H9 (cell line): ENCODE measurements around the gene COX5A. TPM values are rescaled to one million over a fixed set of nuclear protein-coding genes. Genes with fewer than 3 reads are reported as not detected.

Experiments
- DNase-seq: peaks from one replicate; pipeline ENCODE4 v3.0.0-alpha.2; 2017
- H2AFZ ChIP-seq: one replicate; pipeline ENCODE4 v1.6.1; 2013; ENCODE audit warnings: mild to moderate bottlenecking, low read length, control low read depth, moderate library complexity
- H2AK5ac ChIP-seq: 2 replicates; pipeline ENCODE4 v1.6.1; 2013; ENCODE audit warnings: low read length, control low read depth, mixed read lengths; ENCODE audit not compliant: insufficient read length
- H2BK120ac ChIP-seq: one replicate; pipeline ENCODE4 v1.6.1; 2013; ENCODE audit warnings: low read depth, mild to moderate bottlenecking, low read length, control low read depth, inconsistent platforms; ENCODE audit not compliant: poor library complexity, severe bottlenecking
- H2BK12ac ChIP-seq: 2 replicates; pipeline ENCODE4 v1.6.1; 2013; ENCODE audit warnings: low read length, control low read depth, mixed read lengths, low read depth; ENCODE audit not compliant: insufficient read length
- H2BK15ac ChIP-seq: 2 replicates; pipeline ENCODE4 v1.6.1; 2013; ENCODE audit warnings: low read depth, low read length, control low read depth
- H2BK20ac ChIP-seq: one replicate; pipeline ENCODE4 v1.6.1; 2013; ENCODE audit warnings: low read depth, mild to moderate bottlenecking, low read length, control low read depth, inconsistent platforms; ENCODE audit not compliant: poor library complexity, severe bottlenecking
- H2BK5ac ChIP-seq: 2 replicates; pipeline ENCODE4 v1.6.1; 2013; ENCODE audit warnings: low read length, control low read depth, mixed read lengths; ENCODE audit not compliant: insufficient read length
- H3K14ac ChIP-seq: 2 replicates; pipeline ENCODE4 v1.6.1; 2013; ENCODE audit warnings: low read length, control low read depth; ENCODE audit not compliant: insufficient read depth
- H3K18ac ChIP-seq: 2 replicates; pipeline ENCODE4 v1.6.1; 2013; ENCODE audit warnings: low read depth, mild to moderate bottlenecking, mixed read lengths, low read length, control low read depth; ENCODE audit not compliant: insufficient read length
- H3K23ac ChIP-seq: 2 replicates; pipeline ENCODE4 v1.6.1; 2013; ENCODE audit warnings: low read length, control low read depth, mixed read lengths, low read depth; ENCODE audit not compliant: insufficient read length
- H3K23me2 ChIP-seq: 2 replicates; pipeline ENCODE4 v1.6.1; 2013; ENCODE audit warnings: low read depth, mild to moderate bottlenecking, mixed read lengths, low read length, control low read depth; ENCODE audit not compliant: insufficient read length, poor library complexity, severe bottlenecking
- H3K27ac ChIP-seq: 2 replicates; pipeline ENCODE4 v1.5.1; 2013; ENCODE audit warnings: low read length, control low read depth, mixed read lengths, low read depth; ENCODE audit not compliant: insufficient read length
- H3K27me3 ChIP-seq: 2 replicates; pipeline ENCODE4 v1.6.1; 2013; ENCODE audit warnings: low read length, control low read depth, inconsistent platforms; ENCODE audit not compliant: insufficient read depth
- H3K4ac ChIP-seq: 2 replicates; pipeline ENCODE4 v1.6.1; 2013; ENCODE audit warnings: low read depth, mild to moderate bottlenecking, control low read depth, inconsistent platforms, low read length, moderate library complexity
- H3K4me1 ChIP-seq: 2 replicates; pipeline ENCODE4 v1.6.1; 2013; ENCODE audit warnings: low read length, control low read depth, inconsistent platforms; ENCODE audit not compliant: insufficient read depth
- H3K4me2 ChIP-seq: 2 replicates; pipeline ENCODE4 v1.6.1; 2013; ENCODE audit warnings: low read length, control low read depth, mixed read lengths; ENCODE audit not compliant: insufficient read length, insufficient read depth
- H3K56ac ChIP-seq: 2 replicates; pipeline ENCODE4 v1.6.1; 2013; ENCODE audit warnings: low read depth, mild to moderate bottlenecking, mixed read lengths, low read length, control low read depth; ENCODE audit not compliant: insufficient read length
- H3K79me1 ChIP-seq: 2 replicates; pipeline ENCODE4 v1.6.1; 2013; ENCODE audit warnings: low read depth, mild to moderate bottlenecking, moderate library complexity, low read length, control low read depth, inconsistent platforms; ENCODE audit not compliant: insufficient read depth, poor library complexity, severe bottlenecking
- H3K79me2 ChIP-seq: 2 replicates; pipeline ENCODE4 v1.6.1; 2013; ENCODE audit warnings: low read length, control low read depth, inconsistent platforms; ENCODE audit not compliant: insufficient read depth
- H3K9ac ChIP-seq: 2 replicates; pipeline ENCODE4 v1.6.1; 2013; ENCODE audit warnings: low read length, control low read depth, mixed read lengths; ENCODE audit not compliant: insufficient read length; ENCODE audit errors: extremely low read depth
- H3K9me3 ChIP-seq: one replicate; pipeline ENCODE4 v1.6.1; 2013; ENCODE audit warnings: low read depth, low read length, inconsistent platforms; ENCODE audit not compliant: control insufficient read depth
- H3T11ph ChIP-seq: one replicate; pipeline ENCODE4 v1.6.1; 2013; ENCODE audit warnings: mild to moderate bottlenecking, low read length, control low read depth, inconsistent platforms
- H4K20me1 ChIP-seq: one replicate; pipeline ENCODE4 v1.6.1; 2013; ENCODE audit not compliant: control insufficient read depth, insufficient read length, insufficient read depth
- H4K5ac ChIP-seq: 2 replicates; pipeline ENCODE4 v1.6.1; 2013; ENCODE audit warnings: low read depth, mild to moderate bottlenecking, mixed read lengths, low read length, control low read depth; ENCODE audit not compliant: insufficient read length
- H4K8ac ChIP-seq: replicated peaks from 2 replicates; pipeline ENCODE4 v1.6.1; 2013; ENCODE audit warnings: low read length, control low read depth, mixed read lengths, low read depth; ENCODE audit not compliant: insufficient read length
- H4K91ac ChIP-seq: 2 replicates; pipeline ENCODE4 v1.6.1; 2013; ENCODE audit warnings: low read depth, mild to moderate bottlenecking, moderate library complexity, mixed read lengths, low read length, control low read depth; ENCODE audit not compliant: insufficient read length
- H3K27ac Mint-ChIP-seq, 3 experiments: 2 replicates in 2 of 3; 3 replicates in 1 of 3; pipeline ENCODE4 v1.8.0; 2020 to 2021; ENCODE audit warnings: mixed read lengths in 3 of 3, mild to moderate bottlenecking in 1 of 3, moderate library complexity in 1 of 3
- H3K27me3 Mint-ChIP-seq: 2 replicates; pipeline ENCODE4 v1.8.0; 2021; ENCODE audit warnings: low read depth, mild to moderate bottlenecking, moderate library complexity, mixed read lengths
- H3K36me3 Mint-ChIP-seq, 3 experiments: 2 replicates in 2 of 3; 3 replicates in 1 of 3; pipeline ENCODE4 v1.8.0; 2020 to 2021; ENCODE audit warnings: low read depth in 3 of 3, mixed read lengths in 3 of 3; ENCODE audit not compliant: insufficient read depth in 1 of 3
- H3K4me1 Mint-ChIP-seq, 2 experiments: 2 replicates each; pipeline ENCODE4 v1.8.0; 2020; ENCODE audit warnings: mixed read lengths in 2 of 2
- H3K4me3 Mint-ChIP-seq, 2 experiments: 2 replicates in 1 of 2; 3 replicates in 1 of 2; pipeline ENCODE4 v1.8.0; 2020 to 2021; ENCODE audit warnings: mild to moderate bottlenecking in 2 of 2, mixed read lengths in 2 of 2, moderate library complexity in 1 of 2
- H3K9me3 Mint-ChIP-seq, 2 experiments: 2 replicates in 1 of 2; 3 replicates in 1 of 2; pipeline ENCODE4 v1.8.0; 2020; ENCODE audit warnings: mild to moderate bottlenecking in 2 of 2, mixed read lengths in 2 of 2, moderate library complexity in 1 of 2
- WGBS: extraction: QIAGEN DNeasy Blood & Tissue Kit; methylation state at CpG from one replicate; pipeline ENCODE4 v1.1.7; 2013; ENCODE audit warnings: missing lambda C conversion rate, low lambda C conversion rate, mixed read lengths; ENCODE audit not compliant: insufficient read length; ENCODE audit errors: extremely low coverage; 5-methylcytosine and 5-hydroxymethylcytosine counted together
- total RNA-seq: library from RNA; stranded (reverse); gene quantifications from 2 replicates; pipeline ENCODE4 v1.2.1, GENCODE V29; 2021
- TF ChIP-seq, protein P1 (sequence below): fragments of 200-600 bp; sonication (generic); conservative IDR thresholded peaks from 3 replicates; pipeline ENCODE4 v1.8.0; 2021; ENCODE audit warnings: antibody characterized with exemption, mild to moderate bottlenecking

The COX5A gene
- total RNA-seq, 1 experiment from 2014 or later, result 331 TPM

DNA sequence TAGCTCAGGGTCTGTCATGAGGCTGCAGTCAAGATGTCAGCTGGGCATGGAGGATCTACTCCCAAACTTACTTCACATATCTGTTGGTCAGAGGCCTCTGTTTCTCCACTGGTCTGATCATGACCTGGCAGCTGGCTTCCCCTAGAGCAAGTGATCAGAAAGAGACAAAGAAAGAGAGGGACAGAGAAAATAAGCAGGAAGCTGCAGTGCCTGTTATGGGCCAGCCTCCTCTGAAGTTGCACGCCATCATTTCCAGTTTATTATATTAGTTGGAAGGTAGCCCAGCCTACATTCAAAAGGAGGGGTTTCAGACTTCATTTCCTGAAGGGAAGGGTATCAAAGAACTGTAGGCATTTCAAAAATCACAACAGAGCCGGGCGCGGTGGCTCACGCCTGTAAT, 23.7 kb upstream of the COX5A start:
- no peaks in the 10 kb centered on the region for H4K20me1 ChIP-seq
- no CpG with 5 or more reads among the region's 5 CpGs for WGBS
- H4K91ac ChIP-seq, result no peak overlapping the region
- no peak overlapping the region for H2BK120ac ChIP-seq
- H2BK5ac ChIP-seq, result no peak overlapping the region
- Mint-ChIP-seq H3K4me3 (no peak overlapping the region), H3K27ac (no peak overlapping the region; a peak in 1 of 7 replicates), H3K36me3 (no peaks in the 10 kb centered on the region; a peak in 1 of 7 replicates), H3K4me1 (peaks cover 12 to 30% of the 10 kb centered on the region in 2 experiments), H3K9me3 (no peaks in the 10 kb centered on the region), H3K27me3 (peaks cover 71% of the 10 kb centered on the region)
- H3K14ac ChIP-seq, result no peak overlapping the region
- TF ChIP-seq, protein P1, sequence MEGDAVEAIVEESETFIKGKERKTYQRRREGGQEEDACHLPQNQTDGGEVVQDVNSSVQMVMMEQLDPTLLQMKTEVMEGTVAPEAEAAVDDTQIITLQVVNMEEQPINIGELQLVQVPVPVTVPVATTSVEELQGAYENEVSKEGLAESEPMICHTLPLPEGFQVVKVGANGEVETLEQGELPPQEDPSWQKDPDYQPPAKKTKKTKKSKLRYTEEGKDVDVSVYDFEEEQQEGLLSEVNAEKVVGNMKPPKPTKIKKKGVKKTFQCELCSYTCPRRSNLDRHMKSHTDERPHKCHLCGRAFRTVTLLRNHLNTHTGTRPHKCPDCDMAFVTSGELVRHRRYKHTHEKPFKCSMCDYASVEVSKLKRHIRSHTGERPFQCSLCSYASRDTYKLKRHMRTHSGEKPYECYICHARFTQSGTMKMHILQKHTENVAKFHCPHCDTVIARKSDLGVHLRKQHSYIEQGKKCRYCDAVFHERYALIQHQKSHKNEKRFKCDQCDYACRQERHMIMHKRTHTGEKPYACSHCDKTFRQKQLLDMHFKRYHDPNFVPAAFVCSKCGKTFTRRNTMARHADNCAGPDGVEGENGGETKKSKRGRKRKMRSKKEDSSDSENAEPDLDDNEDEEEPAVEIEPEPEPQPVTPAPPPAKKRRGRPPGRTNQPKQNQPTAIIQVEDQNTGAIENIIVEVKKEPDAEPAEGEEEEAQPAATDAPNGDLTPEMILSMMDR, result no peak
- H2BK12ac ChIP-seq, result no peak overlapping the region
- H2AFZ ChIP-seq, result no peak overlapping the region
- no peak overlapping the region for H2AK5ac ChIP-seq
- no peak overlapping the region for H2BK15ac ChIP-seq
- H4K5ac ChIP-seq, result no peak overlapping the region
- no peak overlapping the region for H3K18ac ChIP-seq
- peaks cover 26% of the 10 kb centered on the region for H3K23me2 ChIP-seq
- H3K4me1 ChIP-seq, result no peaks in the 10 kb centered on the region
- no peak overlapping the region for H2BK20ac ChIP-seq
- H3K27ac ChIP-seq, result no peak overlapping the region
- H4K8ac ChIP-seq, result no peak overlapping the region
- H3K79me2 ChIP-seq, result no peaks in the 10 kb centered on the region
- no peak overlapping the region for H3K4ac ChIP-seq
- H3K9ac ChIP-seq, result no peak overlapping the region
- no peaks in the 10 kb centered on the region for H3K79me1 ChIP-seq
- H3K56ac ChIP-seq, result no peak overlapping the region
- peaks cover 8% of the 10 kb centered on the region; the same call in 1 of the 2 replicates for H3K27me3 ChIP-seq
- no peaks in the 10 kb centered on the region for H3K9me3 ChIP-seq
- no peak overlapping the region for H3T11ph ChIP-seq
- no peak overlapping the region for H3K23ac ChIP-seq
- no peak overlapping the region for H3K4me2 ChIP-seq
- no peak for DNase-seq
